Mucosa of descending colon (tissue), 3 donors: ENCODE data around the gene F12. TPM values are rescaled to one million over a fixed set of nuclear protein-coding genes. Genes with fewer than 3 reads are reported as not detected.

ENCODE experiments used
- ATAC-seq: fragments of 200-7000 bp; cut with Tn5 transposase; one replicate; pipeline ENCODE4 v1.9.1; 2020; ENCODE audit warnings: mild to moderate bottlenecking, moderate library complexity
- DNase-seq, 3 donors: peaks; one replicate each; pipeline ENCODE4 v3.0.0-alpha.2; 2020
- H3K36me3 ChIP-seq: fragments of 200-600 bp; one replicate; pipeline ENCODE4 v1.8.0; 2021; ENCODE audit warnings: low read depth, mild to moderate bottlenecking
- H3K4me1 ChIP-seq: fragments of 200-600 bp; one replicate; pipeline ENCODE4 v1.8.0; 2021; ENCODE audit warnings: low read depth, mild to moderate bottlenecking
- H3K4me3 ChIP-seq: fragments of 200-600 bp; one replicate; pipeline ENCODE4 v1.8.0; 2021; ENCODE audit warnings: mild to moderate bottlenecking
- H3K9me3 ChIP-seq: fragments of 200-600 bp; one replicate; pipeline ENCODE4 v1.8.0; 2021; ENCODE audit warnings: mild to moderate bottlenecking
- CTCF ChIP-seq: fragments of 200-600 bp; IDR thresholded peaks from one replicate; pipeline ENCODE4 v1.8.0; 2022; ENCODE audit warnings: antibody characterized with exemption, mild to moderate bottlenecking
- intact Hi-C, 2 donors: fragments of 100-400 bp; cut with DNase I in 1 of 2; cut with micrococcal nuclease in 1 of 2; formaldehyde crosslinking; loops; one replicate each; pipeline versions ENCODE4 v1.11.0 to v1.11.1; 2022; cut with DNase I, micrococcal nuclease
- total RNA-seq, 3 donors: library from RNA; stranded (reverse); fragmentation: NEBNext Ultra II Directional in 2 of 3; extraction: Animal tissue kit (Norgen Biotek cat#: 25700) in 2 of 3; gene quantifications; one replicate each; pipeline versions ENCODE4 v1.2.1 to v1.2.4, GENCODE V29; 2021 to 2023
- donor health status: DM: no; HTN: no; CAD: no; lungs with moderate emphysema.
- donor health status: DM: no; HTN: no; CAD: no.
- donor health status: DM: no; HTN: yes; CAD: no.

Gene F12
- total RNA-seq, 3 donors from 2014 or later: 3.0 to 9.2 (median 7.0) TPM

DNA sequence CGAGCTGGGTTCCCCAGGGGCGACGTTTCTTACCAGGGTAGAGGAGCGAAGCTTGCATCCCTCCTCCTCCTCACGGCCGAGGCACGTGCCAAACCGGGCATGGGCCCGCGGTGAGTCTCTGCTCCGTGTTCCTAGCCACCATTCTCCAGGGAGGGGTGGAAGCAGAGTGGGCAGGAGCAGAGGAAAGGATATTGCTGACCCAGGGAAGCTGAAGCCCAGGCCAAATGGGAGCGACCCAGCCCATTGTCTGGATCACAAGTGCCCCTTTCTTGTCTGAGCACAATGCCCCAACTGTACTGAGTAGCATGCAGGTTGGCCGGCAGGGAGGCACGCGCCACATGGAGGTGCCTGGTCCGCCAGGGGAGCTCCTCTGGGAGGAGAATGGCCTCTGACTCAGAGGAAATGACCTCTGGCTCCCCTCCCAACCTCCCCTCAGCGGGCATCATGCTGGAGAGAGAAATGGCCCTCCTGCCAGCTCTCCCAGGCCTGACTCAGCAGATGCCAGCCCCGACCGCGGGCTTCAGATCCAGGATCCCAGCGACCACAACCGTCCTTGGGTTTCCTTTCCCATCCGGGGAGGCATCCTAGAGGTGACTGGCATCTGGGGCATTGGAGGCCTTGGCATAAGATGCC, 38.4 kb upstream of the F12 start:
- ATAC-seq: peak; percentile 29
- no peak for TF ChIP-seq CTCF
- H3K36me3 ChIP-seq: no peaks in the 10 kb centered on the region
- peaks cover 21% of the 10 kb centered on the region for H3K4me1 ChIP-seq
- no peak overlapping the region for H3K4me3 ChIP-seq
- H3K9me3 ChIP-seq: no peaks in the 10 kb centered on the region
- DNase-seq: peak in 1 of 3 donors; percentile 66
- intact Hi-C loops: no loop called here

DNA sequence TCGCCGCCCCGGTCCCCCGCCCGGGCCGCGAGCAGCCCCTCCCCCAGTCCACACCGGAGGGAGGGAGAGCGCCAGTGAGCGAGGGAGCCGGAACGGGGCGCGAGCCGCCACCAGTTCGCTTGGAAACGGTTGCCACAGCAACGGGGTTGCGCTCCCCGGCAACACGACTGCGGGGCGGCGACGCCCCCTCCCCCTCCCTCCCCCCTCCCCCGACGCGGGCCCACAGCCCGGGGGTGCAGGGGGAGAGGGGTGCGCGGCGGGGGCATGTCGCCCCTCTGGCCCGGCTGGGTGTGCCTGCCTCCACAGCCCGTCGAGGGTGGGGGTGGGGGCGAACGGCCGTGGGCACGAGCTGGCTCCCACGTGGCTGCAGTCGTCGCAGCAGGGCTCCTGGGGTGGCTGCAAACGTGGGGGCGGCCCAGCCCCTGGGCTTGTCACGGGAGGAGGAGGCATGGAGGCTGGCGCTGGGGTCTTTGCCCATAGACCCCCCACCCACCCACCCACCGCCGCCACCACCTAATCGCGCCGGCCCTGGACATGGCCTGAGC, 37.8 kb upstream of the F12 start:
- DNase-seq (peak; percentile 60 to 81 (median 66)), ATAC-seq (peak; percentile 38)
- TF ChIP-seq CTCF: no peak
- intact Hi-C loops: no loop called here
- H3K36me3 ChIP-seq: no peaks in the 10 kb centered on the region
- peaks cover 21% of the 10 kb centered on the region for H3K4me1 ChIP-seq
- H3K9me3 ChIP-seq: no peaks in the 10 kb centered on the region
- H3K4me3 ChIP-seq: no peak overlapping the region

DNA sequence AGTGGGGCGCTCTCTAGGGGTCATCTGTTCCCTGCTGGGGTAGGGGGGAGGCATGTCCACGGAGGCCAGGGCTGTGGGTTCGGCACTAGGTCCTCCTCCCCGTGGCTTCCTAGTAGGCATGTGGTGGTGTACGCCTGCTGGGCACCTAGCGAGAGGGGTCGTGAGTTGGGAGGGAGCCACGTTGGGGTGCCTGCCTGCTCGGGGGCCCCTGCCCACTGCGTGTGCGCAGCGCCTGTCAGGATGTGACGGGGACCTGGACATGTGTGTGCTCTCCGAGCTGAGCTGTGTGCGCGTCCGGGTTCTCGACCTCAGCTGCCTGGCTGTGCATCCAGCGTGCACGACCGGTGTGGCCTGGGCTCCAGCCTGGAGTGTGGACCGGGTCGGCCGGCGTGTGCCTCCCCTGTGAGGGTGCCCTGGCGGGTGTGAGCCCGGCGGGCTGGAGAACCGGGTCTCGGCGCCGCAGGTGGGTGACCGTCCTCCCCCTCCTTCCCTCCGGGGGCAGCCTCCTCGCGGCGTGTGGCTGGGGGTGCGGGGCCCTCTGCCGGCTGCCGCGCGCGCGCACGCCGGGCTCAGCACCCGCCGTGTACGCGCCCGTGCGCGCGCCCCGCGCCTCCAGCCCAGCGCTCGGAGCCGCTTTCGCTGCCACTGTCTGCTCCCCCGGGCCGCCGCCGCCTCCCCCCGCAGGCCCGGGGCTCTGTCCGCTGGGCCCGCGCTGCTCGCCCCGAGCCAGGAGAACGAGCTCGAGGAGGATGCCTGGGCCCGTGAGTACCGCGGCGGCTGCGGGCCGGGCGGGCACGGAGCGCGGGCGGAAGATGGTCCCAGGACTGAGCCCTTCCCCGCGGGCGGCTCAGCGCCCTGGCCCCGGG, 37.1 kb upstream of the F12 start, which contains the start of gene PRR7:
Gene PRR7 (plus strand): TSS at position 615 of the 866 bp plus-strand sequence. CDS start 8,254 bp downstream, outside the sequence.
- ATAC-seq (peak; percentile 82), DNase-seq (peak; percentile 75 to 85 (median 75))
- intact Hi-C loops: no loop called here
- Histone ChIP-seq H3K4me3 (no peak within 1 kb of the TSS), H3K4me1 (peaks cover 21% of the 10 kb centered on the region), H3K9me3 (no peaks in the 10 kb centered on the region), H3K36me3 (no peaks in the 10 kb centered on the region)
- TF ChIP-seq CTCF: no peak

DNA sequence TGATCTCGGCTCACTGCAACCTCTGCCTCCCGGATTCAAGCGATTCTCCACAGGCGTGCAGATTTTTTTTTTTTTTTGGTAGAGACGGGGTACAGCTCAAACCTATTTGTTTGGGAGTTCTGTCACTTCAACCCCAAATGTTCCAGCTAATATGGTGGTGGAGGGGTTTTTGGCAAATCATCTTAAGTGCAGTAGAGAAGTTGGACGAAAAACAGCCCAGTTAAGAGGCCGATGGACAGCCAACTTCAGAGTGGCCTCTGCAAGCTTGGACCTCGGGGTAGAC, 36.5 kb upstream of the F12 start:
- H3K9me3 ChIP-seq: no peaks in the 10 kb centered on the region
- TF ChIP-seq CTCF: no peak
- ATAC-seq: no peak
- H3K36me3 ChIP-seq: no peaks in the 10 kb centered on the region
- no peak overlapping the region for H3K4me3 ChIP-seq
- DNase-seq: no peak
- intact Hi-C loops: no loop called here
- peaks cover 21% of the 10 kb centered on the region for H3K4me1 ChIP-seq

- intact Hi-C loops: no loop called here
- ATAC-seq: no peak
These were observed 35.9 kb upstream of the F12 start for GRCh38 chr5:177445052-177445916.

More at GRCh38 chr5:177445052-177445916, 35.9 kb upstream of the F12 start:
- no peak overlapping the region for H3K4me3 ChIP-seq
- H3K36me3 ChIP-seq: no peaks in the 10 kb centered on the region
- TF ChIP-seq CTCF: no peak
- H3K9me3 ChIP-seq: no peaks in the 10 kb centered on the region
- peaks cover 21% of the 10 kb centered on the region for H3K4me1 ChIP-seq
- no peak for DNase-seq
